ENCODE measurements around the gene LIPI.
A peak's percentile ranks its signal among the peaks of the same experiment; 100 is the strongest.
"Not testable (repeated sequence)": the region's sequence is repeated elsewhere in the genome, so short reads cannot be mapped to it uniquely, and the experiment has no call there.

Gene LIPI

DNA sequence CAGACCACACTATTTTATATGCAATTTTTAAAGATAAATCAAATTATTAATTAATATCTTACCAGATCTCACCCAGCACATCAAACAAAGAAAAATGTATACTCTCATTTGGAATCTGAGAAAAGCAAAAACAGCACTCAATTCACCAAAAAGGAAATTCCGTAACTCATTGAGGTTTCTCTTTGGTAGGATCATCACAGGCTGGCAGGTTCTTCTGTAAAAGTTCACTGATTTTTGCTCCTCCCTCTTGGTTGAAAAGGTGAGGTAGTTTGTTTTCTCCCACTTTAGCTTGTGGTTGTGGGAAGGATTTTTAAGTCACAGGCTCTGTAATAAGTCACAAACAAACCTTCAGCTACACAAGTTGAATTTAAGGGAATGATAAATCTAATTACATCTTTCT is at the start of gene LIPI:
TSS of gene LIPI (minus strand) at position 218 of the 400 bp plus-strand sequence. CDS start at position 108, 110 bp downstream.
- no peak for DNase-seq (ENCODE audit: low read depth in 2 of 2)

DNA sequence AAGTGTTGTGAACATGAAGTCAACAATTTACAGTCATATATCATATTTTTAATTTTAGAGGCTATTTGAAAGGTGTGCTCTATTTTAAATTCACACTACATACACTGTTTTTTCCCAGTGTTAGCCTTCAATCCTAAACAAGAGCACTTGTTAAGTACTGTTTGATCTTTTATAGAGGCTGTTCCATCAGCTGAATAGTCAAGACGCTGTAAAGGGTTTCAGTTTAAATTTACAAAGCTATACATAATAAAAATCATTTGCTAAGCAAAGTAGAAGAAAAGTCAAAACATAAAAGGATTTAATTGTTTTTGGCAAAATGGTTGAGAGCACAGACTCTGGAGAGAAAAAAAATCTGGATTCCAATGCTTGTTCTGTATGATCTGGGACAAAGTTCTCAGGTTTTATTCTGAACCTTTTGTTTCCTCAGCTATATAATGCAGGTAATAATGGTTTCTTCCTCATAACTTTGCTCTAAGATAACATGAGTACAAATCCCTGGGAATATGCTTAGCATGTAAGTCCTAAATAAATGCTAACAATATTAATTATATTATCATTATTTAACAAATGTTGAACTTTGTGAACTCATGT is 49.5 kb upstream of the LIPI start:
- no peak for DNase-seq (ENCODE audit: low read depth in 2 of 2)

DNA sequence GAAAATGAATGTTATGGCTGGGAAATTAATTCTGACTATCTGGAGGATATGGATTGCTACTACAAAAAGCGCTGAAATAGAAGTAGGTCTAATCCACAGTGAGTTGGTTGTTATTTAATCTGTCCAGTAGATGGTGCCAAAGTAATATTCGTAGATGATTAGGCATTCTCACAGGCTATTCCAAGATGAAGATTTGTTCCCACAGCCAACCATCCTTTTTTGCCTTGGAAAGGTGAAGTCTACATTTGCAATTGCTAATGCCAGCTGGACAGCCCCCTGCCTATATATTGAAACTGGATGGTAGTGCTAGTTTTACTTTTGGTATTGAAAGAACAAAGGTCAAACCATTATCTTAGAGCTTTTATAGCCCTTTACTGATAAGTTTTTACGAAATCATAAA is 49.0 kb upstream of the LIPI start:
- DNase-seq (ENCODE audit: low read depth in 2 of 2), result no peak

DNA sequence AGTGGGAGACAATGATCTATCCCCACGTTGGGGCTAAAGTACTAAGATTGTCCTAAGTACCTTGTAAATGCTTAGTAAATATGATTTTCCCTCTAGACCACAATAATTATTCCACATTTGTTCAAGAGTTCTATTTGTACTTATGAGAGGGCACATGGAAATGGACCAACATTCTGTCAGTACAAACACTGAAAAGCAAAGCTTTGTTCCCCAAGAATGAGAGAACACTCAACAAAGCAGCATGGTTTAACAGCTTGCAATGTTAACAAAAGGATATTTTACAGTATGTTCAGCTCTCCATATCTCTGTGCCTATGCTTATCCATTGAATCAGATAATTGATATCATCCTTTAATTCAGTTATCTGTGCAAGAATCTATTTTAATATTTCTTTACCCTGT is 40.6 kb upstream of the LIPI start:
- no peak for DNase-seq (ENCODE audit: low read depth in 2 of 2)

DNA sequence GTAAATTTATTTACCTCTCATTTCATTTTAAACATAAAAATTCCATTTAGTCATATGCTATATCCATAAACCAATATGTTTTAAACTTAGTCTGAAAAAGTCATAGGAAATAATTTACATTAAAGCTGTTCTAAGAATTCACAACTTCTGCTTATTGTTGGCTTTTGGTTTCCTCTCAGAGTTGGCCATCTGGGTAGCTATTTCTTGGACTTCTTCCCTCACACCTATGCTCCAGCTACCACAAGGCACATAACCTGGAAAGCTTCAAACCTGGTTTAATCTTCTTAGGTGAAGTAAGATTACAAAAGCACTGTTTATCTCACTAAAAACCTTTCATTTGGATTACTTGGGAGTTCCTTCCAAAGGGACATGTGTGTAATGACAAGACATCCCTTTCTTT is 35.0 kb upstream of the LIPI start:
- DNase-seq (ENCODE audit: low read depth in 2 of 2), result no peak

DNA sequence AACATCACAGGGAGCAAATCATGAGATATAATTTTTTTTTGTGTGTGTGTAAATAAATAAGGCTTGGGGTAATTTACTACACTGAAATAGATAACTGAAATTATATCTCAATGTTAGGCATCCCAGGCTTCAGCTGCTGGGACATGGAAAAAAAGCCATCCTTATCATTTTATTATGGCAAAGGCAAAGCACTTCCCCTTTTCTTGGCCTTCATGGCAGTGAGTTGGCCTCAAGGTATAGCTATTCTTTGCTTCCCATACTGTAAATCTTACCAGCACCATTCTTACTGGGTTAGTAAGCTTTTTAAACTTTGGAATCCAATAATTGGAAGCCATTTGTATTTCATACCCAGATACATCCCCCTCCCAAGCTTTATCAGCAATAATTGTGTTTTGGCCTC is 34.2 kb upstream of the LIPI start:
- DNase-seq (ENCODE audit: low read depth in 2 of 2), result no peak

DNA sequence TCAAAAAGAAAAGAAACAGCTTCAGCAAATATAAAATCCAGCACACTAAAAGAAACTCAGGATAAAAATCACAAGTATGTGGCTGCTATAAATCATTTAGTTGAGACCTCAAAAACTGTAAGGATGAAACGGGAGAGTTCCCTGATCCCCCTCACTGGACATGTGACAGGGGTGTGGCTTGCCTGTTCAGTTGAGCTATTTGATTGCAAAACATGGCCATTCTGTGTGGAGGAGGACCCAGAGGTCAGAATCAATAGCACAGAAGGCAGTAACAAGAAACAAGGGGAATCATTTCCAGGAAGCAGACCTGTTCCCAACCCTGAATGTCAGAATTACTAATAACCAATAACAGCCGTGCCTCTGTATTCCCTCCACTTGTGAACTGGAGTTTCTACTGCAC is 33.1 kb upstream of the LIPI start:
- no peak for DNase-seq (ENCODE audit: low read depth in 2 of 2)

DNA sequence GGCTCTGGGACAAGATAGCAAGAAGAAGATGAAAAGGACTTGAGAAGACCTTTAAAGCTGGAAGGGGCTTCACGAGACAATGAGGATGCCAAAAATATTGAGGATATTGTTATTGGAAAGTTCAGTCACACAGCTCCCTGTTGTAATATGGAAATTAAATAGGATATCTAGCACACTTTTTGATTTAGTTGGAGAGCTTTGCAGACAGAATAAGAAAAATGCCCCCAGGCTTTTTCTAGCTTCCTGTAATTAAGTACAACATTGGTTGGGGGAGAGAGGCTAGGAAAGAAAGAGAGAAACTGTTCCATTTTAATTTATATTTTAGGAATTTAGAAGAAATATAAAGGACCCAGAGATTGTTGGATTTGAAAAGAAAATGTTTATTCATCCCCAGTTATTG is 32.7 kb upstream of the LIPI start:
- DNase-seq (ENCODE audit: low read depth in 2 of 2), result no peak

DNA sequence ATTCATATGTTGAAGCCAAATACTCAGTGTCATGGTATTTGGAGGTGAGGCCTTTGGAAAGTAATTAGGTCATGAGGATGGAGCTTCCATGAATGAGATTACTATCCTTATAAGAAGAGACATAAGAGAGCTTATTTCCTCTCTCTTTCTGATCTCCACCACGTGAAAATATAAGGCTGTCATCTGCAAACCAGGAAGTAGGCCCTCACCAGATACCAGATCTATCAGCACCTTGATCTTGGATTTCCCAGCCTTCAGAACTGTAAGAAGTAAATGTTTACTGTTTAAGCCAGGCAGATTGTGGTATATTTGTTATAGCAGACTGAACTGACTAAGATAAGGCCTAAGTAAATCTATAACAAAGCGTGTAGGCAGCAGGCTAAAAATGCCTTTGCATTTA is 30.5 kb upstream of the LIPI start:
- no peak for DNase-seq (ENCODE audit: low read depth in 2 of 2)

DNA sequence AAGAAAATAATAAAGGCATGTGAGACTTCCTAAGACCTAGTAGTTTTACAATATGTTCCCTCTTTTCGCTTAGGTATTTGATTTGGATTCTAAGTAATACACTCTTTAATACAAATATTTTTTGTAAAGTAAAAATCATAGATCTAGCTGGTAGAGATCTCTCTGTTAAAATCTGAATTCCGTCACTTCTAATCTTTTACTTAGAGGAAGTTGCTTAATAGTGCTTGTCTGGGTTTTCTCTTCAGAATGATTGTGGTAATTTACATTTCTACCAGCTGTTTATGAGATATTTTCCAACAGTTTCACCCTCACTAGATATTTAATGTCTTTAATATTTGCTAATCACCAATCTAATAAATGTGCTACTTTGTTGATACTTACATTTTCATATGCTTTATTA is 28.5 kb upstream of the LIPI start:
- DNase-seq (ENCODE audit: low read depth in 2 of 2), result no peak

DNA sequence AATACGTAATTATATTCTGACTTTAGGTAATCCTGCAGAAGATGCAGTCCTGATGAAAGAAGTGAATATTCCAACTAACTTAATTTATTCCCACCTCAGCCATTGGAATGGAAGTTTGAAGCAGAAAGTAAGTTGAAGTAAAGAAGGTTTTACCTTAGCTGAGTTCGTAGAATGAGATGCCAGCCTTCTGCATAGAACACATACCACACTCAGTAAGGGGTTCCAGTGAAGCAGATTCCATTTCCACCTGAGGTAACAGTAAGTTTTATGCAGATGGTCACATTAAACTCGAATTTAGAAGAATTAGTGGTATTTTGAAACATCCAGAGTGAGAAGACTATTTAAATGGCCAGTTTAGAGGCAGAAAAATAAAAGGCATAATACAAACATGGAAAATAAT is 25.4 kb upstream of the LIPI start:
- no peak for DNase-seq (ENCODE audit: low read depth in 2 of 2)

DNA sequence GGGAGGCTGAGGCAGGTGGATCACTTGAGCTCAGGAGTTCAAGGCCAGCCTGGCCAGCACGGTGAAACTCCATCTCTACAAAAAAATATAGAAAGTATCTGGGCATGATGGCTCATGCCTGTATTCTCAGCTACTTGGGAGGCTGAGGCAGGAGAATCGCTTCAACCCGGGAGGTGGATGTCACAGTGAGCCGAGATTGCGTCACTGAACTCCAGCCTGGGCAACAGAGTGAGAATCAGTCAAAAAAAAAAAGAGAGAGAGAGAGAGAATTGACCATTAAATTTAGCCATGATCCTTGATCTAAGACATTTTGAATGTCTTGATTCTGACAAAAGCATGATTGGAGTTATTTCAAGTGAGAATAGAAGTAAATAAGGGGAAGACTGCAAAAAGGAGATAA is 24.3 kb upstream of the LIPI start:
- DNase-seq (ENCODE audit: low read depth in 2 of 2), result no peak

DNA sequence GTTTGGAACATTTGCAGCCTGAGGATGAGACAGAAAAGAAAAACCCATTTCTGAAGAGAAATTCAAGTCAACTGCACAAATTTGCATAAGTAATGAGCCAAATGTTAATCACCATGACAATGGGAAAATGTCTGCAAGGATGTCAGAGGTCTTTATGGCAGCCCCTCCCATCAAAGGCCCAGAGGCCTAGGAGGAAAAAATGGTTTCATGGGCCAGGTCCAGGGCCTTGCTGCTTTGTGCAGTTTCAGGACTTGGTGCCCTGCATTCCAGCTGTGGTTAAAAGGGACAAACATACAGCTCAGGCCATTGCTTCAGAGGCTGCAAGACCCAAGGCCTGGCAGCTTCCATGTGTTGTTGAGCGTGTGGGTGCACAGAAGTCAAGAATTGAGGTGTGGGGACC is 18.6 kb upstream of the LIPI start:
- no peak for DNase-seq (ENCODE audit: low read depth in 2 of 2)

DNA sequence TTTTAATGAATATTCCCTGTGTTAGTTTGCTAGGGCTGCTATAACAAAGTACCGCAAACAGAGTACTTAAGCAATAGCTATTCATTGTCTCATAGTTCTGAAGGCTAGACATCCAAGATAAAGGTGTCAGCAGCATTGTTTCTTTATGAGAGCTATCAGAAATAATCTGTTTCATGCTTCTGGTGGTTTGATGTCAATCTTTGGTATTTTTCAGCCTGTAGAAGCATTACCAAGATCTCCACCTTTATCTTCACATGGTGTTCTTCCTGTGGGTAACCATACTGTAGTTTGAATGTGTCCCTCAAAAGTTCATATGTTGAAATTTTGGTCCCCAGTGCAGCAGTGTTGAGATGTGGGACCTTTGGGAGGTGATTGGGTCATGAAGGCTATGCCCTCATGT is 12.6 kb upstream of the LIPI start:
- DNase-seq (ENCODE audit: low read depth in 2 of 2), result no peak

DNA sequence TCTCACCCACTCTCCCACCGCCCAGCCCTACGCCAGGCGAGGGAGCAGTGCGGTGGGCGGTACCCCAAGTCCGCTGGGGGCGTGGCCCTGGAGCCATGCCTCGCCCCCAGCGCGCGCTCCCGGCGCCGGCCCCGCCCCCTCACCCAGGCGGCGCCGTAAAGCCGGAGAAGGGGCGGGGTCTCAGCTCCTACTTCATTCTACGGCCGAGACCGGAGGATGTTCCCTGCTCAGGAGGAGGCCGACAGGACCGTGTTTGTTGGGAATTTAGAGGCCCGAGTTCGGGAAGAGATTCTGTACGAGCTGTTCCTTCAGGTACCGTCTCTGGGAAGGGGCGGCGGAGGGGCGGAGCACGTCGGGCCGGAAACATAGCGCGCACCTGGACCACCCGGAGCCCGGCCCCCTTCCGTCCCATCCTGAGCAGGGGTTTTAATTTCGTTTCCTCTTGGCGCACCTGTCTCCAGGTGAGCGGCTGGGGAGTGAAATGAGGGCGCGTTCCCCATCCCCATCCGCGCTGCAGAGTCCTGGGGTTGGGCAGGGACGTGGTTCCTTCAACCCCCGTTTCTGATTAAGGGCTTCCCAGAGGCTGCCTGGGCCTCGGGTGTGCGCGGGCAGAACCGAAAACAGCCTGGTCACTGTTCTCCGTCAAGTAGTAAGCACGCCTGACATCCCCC is 5.4 kb upstream of the LIPI start, which contains the start of gene RBM11:
TSS of gene RBM11 (plus strand) at position 187 of the 671 bp plus-strand sequence. CDS start at position 217, 30 bp downstream.
- peak; percentile 54 to 75 for DNase-seq (ENCODE audit: low read depth in 2 of 2)

DNA sequence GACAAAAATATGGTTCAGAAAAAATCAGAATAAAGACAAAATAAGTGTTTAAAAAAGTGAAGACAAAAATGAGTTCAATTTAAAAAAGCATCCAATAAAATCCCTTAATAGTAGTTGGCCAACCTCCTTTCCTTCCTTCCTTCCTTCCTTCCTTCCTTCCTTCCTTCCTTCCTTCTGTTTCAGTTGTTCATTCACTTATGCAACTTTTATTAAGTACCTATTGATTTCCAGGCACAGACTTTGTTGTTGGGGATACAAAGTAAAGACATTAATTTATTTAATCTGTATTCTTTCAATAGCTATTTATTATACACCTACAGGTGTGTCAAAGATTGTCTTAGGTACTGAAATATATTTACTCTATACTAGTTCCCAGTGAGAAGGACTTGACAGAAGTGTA is 2.4 kb upstream of the LIPI start:
- DNase-seq (ENCODE audit: low read depth in 2 of 2), result no peak

DNA sequence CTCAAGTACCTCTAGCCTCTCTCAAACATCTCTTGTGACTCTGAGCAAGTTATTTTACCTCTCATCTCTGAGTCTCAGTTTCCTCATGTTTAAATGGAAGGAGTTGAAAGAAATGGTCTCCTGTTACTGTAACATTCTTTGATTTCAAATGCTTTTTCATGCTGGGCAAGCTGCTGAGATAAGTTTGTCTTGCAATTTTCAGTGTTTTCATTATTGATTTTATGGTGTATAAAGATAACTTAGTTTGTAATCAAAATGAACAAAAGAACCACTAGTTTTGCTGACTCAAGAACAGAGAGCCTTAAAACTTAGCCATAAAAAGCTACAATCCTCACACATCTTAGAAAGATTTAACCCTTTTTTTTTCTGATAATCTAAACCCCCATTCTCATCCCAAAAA is 4.5 kb downstream of the LIPI start:
- DNase-seq (ENCODE audit: low read depth in 2 of 2), result no peak

DNA sequence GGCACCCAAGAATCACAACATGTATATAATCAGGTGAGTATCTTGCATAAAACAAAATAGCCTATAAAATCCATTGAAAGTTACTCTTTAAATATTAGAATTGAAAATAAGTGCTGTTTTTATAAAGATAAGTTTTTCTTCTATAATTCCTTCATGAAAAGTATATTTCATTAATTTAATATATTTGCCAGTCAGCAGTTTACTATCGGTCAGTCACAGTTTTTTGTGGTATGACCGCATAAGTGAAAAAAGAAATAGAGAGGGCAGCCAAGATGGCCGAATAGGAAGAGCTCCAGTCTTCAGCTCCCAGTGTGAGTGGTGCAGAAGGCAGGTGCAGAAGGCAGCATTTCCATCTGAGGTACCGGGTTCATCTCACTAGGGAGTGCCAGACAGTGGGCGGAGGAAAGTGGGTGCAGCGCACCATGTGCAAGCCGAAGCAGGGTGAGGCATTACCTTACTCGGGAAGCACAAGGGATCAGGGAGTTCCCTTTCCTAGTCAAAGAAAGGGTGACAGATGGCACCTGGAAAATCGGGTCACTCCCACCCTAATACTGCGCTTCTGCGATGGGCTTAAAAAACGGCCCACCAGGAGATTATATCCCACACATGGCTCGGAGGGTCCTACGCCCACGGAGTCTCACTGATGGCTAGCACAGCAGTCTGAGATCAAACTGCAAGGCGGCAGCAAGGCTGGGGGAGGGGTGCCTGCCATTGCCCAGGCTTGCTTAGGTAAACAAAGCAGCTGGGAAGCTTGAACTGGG is 44.1 kb downstream of the LIPI start:
- DNase-seq (ENCODE audit: low read depth in 2 of 2), result not testable (repeated sequence)

DNA sequence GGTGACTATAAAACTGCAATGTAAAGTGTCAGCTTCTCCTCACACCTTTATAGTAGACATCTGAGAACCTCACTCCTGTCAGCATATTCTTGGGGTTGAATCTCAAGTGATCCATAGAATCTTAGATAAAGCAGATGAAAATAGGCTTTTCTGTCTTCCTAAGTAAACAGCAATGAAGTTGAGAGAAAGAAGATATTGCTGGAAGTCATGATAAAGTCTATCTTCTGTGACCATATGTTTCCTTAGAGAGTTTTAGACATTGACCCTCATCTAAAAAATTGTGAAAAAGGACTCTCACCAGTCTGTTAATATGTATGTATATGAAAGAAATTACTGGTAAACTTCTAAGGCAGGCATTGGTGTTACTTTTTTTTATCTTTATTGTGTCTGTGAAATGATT is 66.8 kb downstream of the LIPI start:
- DNase-seq (ENCODE audit: low read depth in 2 of 2), result no peak

DNA sequence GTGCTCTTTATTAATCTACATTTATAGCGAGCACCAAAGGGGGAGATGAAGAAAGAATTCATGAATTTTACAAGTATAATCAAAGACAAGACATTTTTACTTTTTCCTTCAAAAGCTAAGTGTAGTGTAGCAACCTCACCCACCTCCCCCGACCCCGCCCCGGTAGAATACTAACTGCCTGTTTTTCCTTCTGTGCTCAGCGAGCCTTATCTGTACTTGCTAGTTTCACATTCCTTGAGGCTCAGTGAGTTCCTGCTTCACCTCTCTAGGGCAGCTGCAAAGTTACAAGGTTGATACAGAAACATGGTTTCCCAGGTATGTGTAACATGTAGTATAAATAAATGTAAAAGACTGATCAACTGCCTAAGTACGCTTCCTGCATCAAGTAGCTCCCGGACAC is 86.5 kb downstream of the LIPI start:
- DNase-seq (ENCODE audit: low read depth in 2 of 2), result no peak

DNA sequence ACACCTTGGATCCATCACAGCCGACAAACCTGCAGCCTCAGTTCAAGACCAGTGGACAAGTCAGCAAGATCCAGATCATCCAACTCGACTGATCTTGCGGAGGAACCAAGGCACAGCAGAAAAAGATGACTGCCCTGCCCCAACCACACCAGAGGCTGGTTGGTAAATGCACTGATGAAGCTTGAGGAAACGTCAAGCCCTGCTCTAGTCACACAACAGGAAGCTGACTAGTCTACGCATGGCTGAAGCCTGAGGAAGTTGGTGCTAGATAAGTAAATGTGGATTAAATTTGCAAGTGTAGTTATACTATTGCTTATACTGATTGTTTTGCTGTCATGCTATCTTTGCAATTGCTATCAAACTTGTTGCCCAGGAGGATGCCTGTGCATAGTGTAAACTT is 89.0 kb downstream of the LIPI start:
- no peak for DNase-seq (ENCODE audit: low read depth in 2 of 2)

DNA sequence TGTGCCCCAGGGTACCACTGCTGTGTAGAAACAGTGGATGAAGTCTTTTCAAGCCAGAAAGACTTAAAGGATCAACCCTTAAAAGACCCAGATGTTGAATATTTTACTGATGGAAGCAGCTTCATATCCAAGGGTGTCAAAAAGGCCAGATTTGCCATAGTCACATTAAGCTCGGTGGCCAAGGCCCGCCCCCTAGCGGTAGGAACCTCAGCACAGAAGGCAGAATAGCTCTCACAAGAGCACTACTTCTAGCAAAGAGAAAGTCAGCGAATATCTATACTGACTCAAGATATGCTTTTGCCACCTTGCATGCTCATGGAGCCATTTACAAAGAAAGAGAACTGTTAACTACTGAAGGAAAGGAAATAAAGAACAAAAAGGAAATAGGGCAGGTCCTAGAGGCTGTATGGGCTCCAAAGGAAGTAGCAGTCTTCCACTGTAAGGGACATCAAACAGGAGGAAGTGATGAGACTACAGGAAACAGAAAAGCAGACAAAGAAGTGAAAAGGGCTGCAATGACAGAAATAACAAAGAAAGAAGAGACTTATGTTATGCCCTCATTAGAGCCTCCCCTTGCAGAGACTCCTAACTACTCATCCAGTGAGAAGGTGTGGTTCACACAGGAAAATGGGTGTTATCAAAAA is 90.5 kb downstream of the LIPI start:
- peak; percentile 3 to 49 for DNase-seq (ENCODE audit: low read depth in 2 of 2)

DNA sequence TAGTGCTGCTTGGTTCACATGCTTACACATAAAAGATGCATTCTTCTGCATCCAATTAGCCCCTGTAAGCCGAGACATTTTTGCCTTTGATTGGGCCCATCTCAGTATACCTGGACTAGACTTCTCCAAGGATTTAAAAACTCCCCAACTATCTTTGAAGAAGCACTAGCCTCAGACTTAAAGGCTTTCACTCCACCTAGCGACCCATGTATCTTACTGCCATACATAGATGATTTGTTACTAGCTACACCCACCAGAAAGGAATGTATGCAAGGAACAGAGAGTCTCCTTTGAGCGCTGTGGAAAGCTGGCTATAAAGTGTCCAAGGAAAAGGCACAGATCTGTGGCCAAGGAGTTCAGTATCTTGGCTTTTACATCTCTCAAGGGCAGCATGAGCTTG is 91.7 kb downstream of the LIPI start:
- no peak for DNase-seq (ENCODE audit: low read depth in 2 of 2)
